Measurements from ENCODE around the gene LRRC3. TPM values are rescaled to one million over a fixed set of nuclear protein-coding genes. Genes with fewer than 3 reads are reported as not detected.

The LRRC3 gene
- total RNA-seq, 4 donors from 2014 or later, result 2.9 to 5.8 (median 3.2) TPM

GRCh38 chr21:44443891-44444285 lies 11.4 kb upstream of the LRRC3 start:
- no peak for TF ChIP-seq POLR2A (IDR thresholded peaks at IDR 0.05)
- no peak for TF ChIP-seq CTCF (IDR thresholded peaks at IDR 0.05)
- no peak overlapping the region for H3K4me3 ChIP-seq (ENCODE audit: low read depth, poor library complexity, severe bottlenecking)
- 86 to 92% methylated on average over 11 to 12 of the region's 12 CpGs for WGBS, 2 donors
- DNase-seq (ENCODE audit: low spot score in 2 of 2), result peak in 1 of 2 donors; percentile 77
- intact Hi-C loops (cut with DNase I; ENCODE audit: low total_unique reads), result no loop called here

- 78 to 79% methylated on average over 19 to 21 of the region's 21 CpGs for WGBS, 2 donors
- TF ChIP-seq POLR2A (IDR thresholded peaks at IDR 0.05) (no peak), CTCF (IDR thresholded peaks at IDR 0.05) (no peak)
- intact Hi-C loops (cut with DNase I; ENCODE audit: low total_unique reads), result no loop called here
- no peak for DNase-seq (ENCODE audit: low spot score in 2 of 2)
- H3K4me3 ChIP-seq (ENCODE audit: low read depth, poor library complexity, severe bottlenecking), result no peak overlapping the region
These were observed 10.9 kb upstream of the LRRC3 start for GRCh38 chr21:44444286-44444931.

GRCh38 chr21:44445145-44445812 lies 10.0 kb upstream of the LRRC3 start:
- TF ChIP-seq POLR2A (IDR thresholded peaks at IDR 0.05), result no peak
- no peak for TF ChIP-seq CTCF (IDR thresholded peaks at IDR 0.05)
- intact Hi-C loops (cut with DNase I; ENCODE audit: low total_unique reads), result no loop called here
- H3K4me3 ChIP-seq (ENCODE audit: low read depth, poor library complexity, severe bottlenecking), result no peak overlapping the region
- DNase-seq (ENCODE audit: low spot score in 2 of 2), result peak in 1 of 2 donors; percentile 56
- WGBS, 2 donors, result 45 to 48% methylated on average over 19 of the region's 19 CpGs

- WGBS, 2 donors, result 48 to 64% methylated on average over 10 to 13 of the region's 13 CpGs
- peak in 1 of 2 donors; percentile 59 for DNase-seq (ENCODE audit: low spot score in 2 of 2)
- no peak overlapping the region for H3K4me3 ChIP-seq (ENCODE audit: low read depth, poor library complexity, severe bottlenecking)
- intact Hi-C loops (cut with DNase I; ENCODE audit: low total_unique reads), result no loop called here
- TF ChIP-seq CTCF (IDR thresholded peaks at IDR 0.05) (no peak), POLR2A (IDR thresholded peaks at IDR 0.05) (no peak)
These were observed 6.6 kb upstream of the LRRC3 start for GRCh38 chr21:44448651-44449131.

GRCh38 chr21:44449473-44450363 lies 5.6 kb upstream of the LRRC3 start:
- 58 to 64% methylated on average over 20 to 26 of the region's 28 CpGs for WGBS, 2 donors
- intact Hi-C loops (cut with DNase I; ENCODE audit: low total_unique reads), result no loop called here
- H3K4me3 ChIP-seq (ENCODE audit: low read depth, poor library complexity, severe bottlenecking), result no peak overlapping the region
- TF ChIP-seq POLR2A (IDR thresholded peaks at IDR 0.05), result no peak
- no peak for TF ChIP-seq CTCF (IDR thresholded peaks at IDR 0.05)
- peak in 1 of 2 donors; percentile 74 for DNase-seq (ENCODE audit: low spot score in 2 of 2)
